Naive B cell (primary cell): ENCODE data around the gene MAP3K1. TPM values are rescaled to one million over a fixed set of nuclear protein-coding genes. Genes with fewer than 3 reads are reported as not detected.
A peak's percentile ranks its signal among the peaks of the same experiment; 100 is the strongest.

ENCODE experiments used
- ATAC-seq, 2 donors: fragments of 150-1000 bp; cut with Tn5 transposase; 2 replicates each; pipeline ENCODE4 v1.10.0; 2021; ENCODE audit warnings: low read depth in 2 of 2, mild to moderate bottlenecking in 2 of 2, moderate library complexity in 2 of 2
- DNase-seq: peaks from one replicate; pipeline ENCODE4 v3.0.0; 2022
- H3K27ac Mint-ChIP-seq, 6 donors: one replicate each; pipeline ENCODE4 v1.8.0; 2020 to 2022; ENCODE audit warnings: mild to moderate bottlenecking in 6 of 6, mixed read lengths in 6 of 6, moderate library complexity in 5 of 6, inconsistent platforms in 2 of 6
- H3K27me3 Mint-ChIP-seq, 3 donors: one replicate each; pipeline ENCODE4 v1.8.0; 2021 to 2022; ENCODE audit warnings: mixed read lengths in 3 of 3, mild to moderate bottlenecking in 1 of 3
- H3K36me3 Mint-ChIP-seq, 2 donors: one replicate each; pipeline ENCODE4 v1.8.0; 2020 to 2022; ENCODE audit warnings: mixed read lengths in 2 of 2, inconsistent platforms in 1 of 2, mild to moderate bottlenecking in 1 of 2
- H3K4me1 Mint-ChIP-seq, 3 donors: one replicate each; pipeline ENCODE4 v1.8.0; 2020 to 2022; ENCODE audit warnings: mixed read lengths in 3 of 3, inconsistent platforms in 1 of 3, mild to moderate bottlenecking in 1 of 3, moderate library complexity in 1 of 3
- H3K4me3 Mint-ChIP-seq, 8 donors: one replicate each; pipeline ENCODE4 v1.8.0; 2020 to 2022; ENCODE audit warnings: mild to moderate bottlenecking in 8 of 8, mixed read lengths in 8 of 8, moderate library complexity in 8 of 8, inconsistent platforms in 2 of 8
- H3K9me3 Mint-ChIP-seq, 7 donors: one replicate each; pipeline ENCODE4 v1.8.0; 2020 to 2022; ENCODE audit warnings: mixed read lengths in 7 of 7, mild to moderate bottlenecking in 5 of 7, inconsistent platforms in 2 of 7, moderate library complexity in 1 of 7
- polyA plus RNA-seq, 6 donors: library from polyadenylated mRNA; unstranded; fragments of 300-500 nt; fragmentation: Illumina TruSeq; gene quantifications; one replicate each; pipeline ENCODE4 v1.2.3, GENCODE V29; 2021; ENCODE audit warnings: low read depth in 6 of 6

MAP3K1 gene
- polyA plus RNA-seq, 6 donors from 2014 or later: 39.8 to 106 (median 90.2) TPM

GRCh38 chr5:56941981-56942380, 126.6 kb downstream of the MAP3K1 start:
- H3K27me3 Mint-ChIP-seq: no peaks in the 10 kb centered on the region
- peak overlapping the region in 2 of 6 donors; percentile 11 to 59 for H3K27ac Mint-ChIP-seq
- peaks cover 4 to 13% (median 7%) of the 10 kb centered on the region in 3 donors for H3K4me1 Mint-ChIP-seq
- H3K36me3 Mint-ChIP-seq: peaks cover 25 to 28% of the 10 kb centered on the region in 2 donors
- H3K4me3 Mint-ChIP-seq: no peak overlapping the region
- no peaks in the 10 kb centered on the region for H3K9me3 Mint-ChIP-seq
- no peak for DNase-seq
- ATAC-seq: no peak

Other genes with a start within 250 kb of the MAP3K1 start
- gene SETD9, start 94.0 kb downstream of the MAP3K1 start, polyA plus RNA-seq: 10 to 100 TPM in 1 of 6 donors, 1 to 10 TPM in 5; 1.6 to 10.2 (median 7.3) TPM
- 10 to 100 TPM in 3 of 6 donors, 1 to 10 TPM in 3; 8.1 to 14.2 (median 9.8) TPM for gene MIER3, start 136.6 kb downstream of the MAP3K1 start, polyA plus RNA-seq